Astrocyte of the hippocampus (primary cell): ENCODE data around the gene GPI.
A peak's percentile ranks its signal among the peaks of the same experiment; 100 is the strongest.

ENCODE experiments used
- DNase-seq: peaks from one replicate; pipeline ENCODE4 v3.0.0; 2011; ENCODE audit warnings: low read depth, low spot score

The GPI gene

GRCh38 chr19:34404109-34404909 is 39.3 kb downstream of the GPI start, which contains the start of gene PDCD2L:
TSS of gene PDCD2L (plus strand) at chr19:34404399. CDS start at chr19:34404431, 32 bp downstream.
- peak; percentile 96 for DNase-seq

GRCh38 chr19:34405892-34406660 is 41.1 kb downstream of the GPI start:
- DNase-seq: no peak

- no peak for DNase-seq
These were observed 43.4 kb downstream of the GPI start for GRCh38 chr19:34408411-34408810.

GRCh38 chr19:34409189-34410164 is 44.5 kb downstream of the GPI start:
- DNase-seq: no peak

GRCh38 chr19:34411216-34411615 is 46.2 kb downstream of the GPI start:
- no peak for DNase-seq

GRCh38 chr19:34416021-34416545 is 51.1 kb downstream of the GPI start:
- DNase-seq: no peak

GRCh38 chr19:34418300-34418699 is 53.3 kb downstream of the GPI start:
- no peak for DNase-seq

GRCh38 chr19:34426096-34426661 is 61.2 kb downstream of the GPI start:
- no peak for DNase-seq

GRCh38 chr19:34428549-34429285 is 63.7 kb downstream of the GPI start:
- peak; percentile 62 for DNase-seq

- DNase-seq: no peak
These were observed 64.6 kb downstream of the GPI start for GRCh38 chr19:34429553-34429952.

GRCh38 chr19:34430738-34431625 is 66.0 kb downstream of the GPI start:
- peak; percentile 56 for DNase-seq

- DNase-seq: no peak
These were observed 66.8 kb downstream of the GPI start for GRCh38 chr19:34431681-34432402.

- no peak for DNase-seq
These were observed 67.8 kb downstream of the GPI start for GRCh38 chr19:34432797-34433196.

- DNase-seq: peak; percentile 56
These were observed 71.7 kb downstream of the GPI start for GRCh38 chr19:34436716-34437115.

GRCh38 chr19:34448191-34448590 is 83.2 kb downstream of the GPI start:
- no peak for DNase-seq
